Spleen (tissue), 7 donors: ENCODE results near the gene TEX101.

Source experiments
- POLR2A ChIP-seq, 3 donors: fragments of 450-650 bp; IDR thresholded peaks; one replicate each; pipeline ENCODE4 v1.5.1; 2017; ENCODE audit warnings: antibody characterized with exemption in 3 of 3, mild to moderate bottlenecking in 1 of 3
- POLR2AphosphoS5 ChIP-seq, 3 donors: sonication (generic); formaldehyde crosslinking; IDR thresholded peaks; one replicate each; pipeline ENCODE4 v1.5.1; 2017; ENCODE audit warnings: antibody characterized with exemption in 3 of 3
- TF ChIP-seq, protein P1 (sequence below), 11 experiments: fragments of 200-600 bp in 7 of 11; fragments of 450-650 bp in 4 of 11; sonication (generic) in 4 of 11; IDR thresholded peaks in 8 of 11; conservative IDR thresholded peaks in 3 of 11; 1 replicate in 7 of 11; 2 replicates in 4 of 11; pipeline versions ENCODE4 v1.4.0 to v1.8.0; 2016 to 2021; ENCODE audit warnings: antibody characterized with exemption in 11 of 11, inconsistent platforms in 4 of 11, mild to moderate bottlenecking in 1 of 11
- donor health status: DM: no; HTN: no; CAD: no; lungs with moderate emphysema.
- donor health status: DM: no; HTN: no; CAD: no.
- donor health status: DM: no; HTN: no; CAD: no.

DNA sequence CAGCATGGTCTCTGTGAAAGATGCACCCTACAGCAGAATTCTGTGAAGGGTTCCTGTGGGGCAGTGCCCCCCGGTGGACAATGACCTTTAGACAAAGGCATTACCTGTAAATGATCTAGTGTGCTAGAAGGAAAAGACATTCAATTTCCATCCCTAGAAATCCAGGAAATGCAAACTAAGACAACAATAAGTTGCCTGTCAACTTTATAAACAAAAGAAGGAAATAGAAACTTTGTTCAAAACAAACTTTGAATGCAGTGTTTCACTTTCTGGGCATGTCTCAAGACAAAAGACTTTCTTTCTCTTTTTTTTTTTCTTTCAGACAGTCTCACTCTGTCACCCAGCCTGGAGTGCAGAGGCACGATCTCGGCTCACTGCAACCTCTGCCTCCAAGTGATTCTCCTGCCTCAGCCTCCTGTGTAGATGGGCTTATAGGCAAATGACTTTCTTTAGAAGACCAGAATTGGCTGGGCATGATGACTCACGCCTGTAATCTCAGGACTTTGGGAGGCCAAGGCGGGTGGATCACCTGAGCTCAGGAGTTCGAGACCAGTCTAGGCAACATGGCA lies 15.5 kb downstream of the TEX101 start:
- TF ChIP-seq, protein P1, sequence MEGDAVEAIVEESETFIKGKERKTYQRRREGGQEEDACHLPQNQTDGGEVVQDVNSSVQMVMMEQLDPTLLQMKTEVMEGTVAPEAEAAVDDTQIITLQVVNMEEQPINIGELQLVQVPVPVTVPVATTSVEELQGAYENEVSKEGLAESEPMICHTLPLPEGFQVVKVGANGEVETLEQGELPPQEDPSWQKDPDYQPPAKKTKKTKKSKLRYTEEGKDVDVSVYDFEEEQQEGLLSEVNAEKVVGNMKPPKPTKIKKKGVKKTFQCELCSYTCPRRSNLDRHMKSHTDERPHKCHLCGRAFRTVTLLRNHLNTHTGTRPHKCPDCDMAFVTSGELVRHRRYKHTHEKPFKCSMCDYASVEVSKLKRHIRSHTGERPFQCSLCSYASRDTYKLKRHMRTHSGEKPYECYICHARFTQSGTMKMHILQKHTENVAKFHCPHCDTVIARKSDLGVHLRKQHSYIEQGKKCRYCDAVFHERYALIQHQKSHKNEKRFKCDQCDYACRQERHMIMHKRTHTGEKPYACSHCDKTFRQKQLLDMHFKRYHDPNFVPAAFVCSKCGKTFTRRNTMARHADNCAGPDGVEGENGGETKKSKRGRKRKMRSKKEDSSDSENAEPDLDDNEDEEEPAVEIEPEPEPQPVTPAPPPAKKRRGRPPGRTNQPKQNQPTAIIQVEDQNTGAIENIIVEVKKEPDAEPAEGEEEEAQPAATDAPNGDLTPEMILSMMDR (IDR thresholded peaks at IDR 0.05 in 8 of 11, conservative IDR thresholded peaks at IDR 0.05 in 3 of 11): no peak
- TF ChIP-seq POLR2AphosphoS5 (IDR thresholded peaks at IDR 0.05) (no peak), POLR2A (IDR thresholded peaks at IDR 0.05) (no peak)
